A673 (cell line): Measurements from ENCODE around the gene CTNNA3. TPM values are rescaled to one million over a fixed set of nuclear protein-coding genes. Genes with fewer than 3 reads are reported as not detected.

Experiments
- BruUV-seq: library from RNA; stranded (reverse); fragments of 400-500 nt; replicated peaks from 2 replicates; lab custom pipeline; 2021; lab: Mats Ljungman, UMichigan
- CTCF ChIA-PET: fragments of 300-600 bp; sonication (Branson Sonifier 250); formaldehyde crosslinking; loops from one replicate; lab custom pipeline; 2022; ENCODE audit warnings: antibody characterized with exemption; lab: Charles Lee
- POLR2A ChIA-PET: fragments of 300-600 bp; sonication (Branson Sonifier 250); formaldehyde crosslinking; loops from one replicate; lab custom pipeline; 2022; ENCODE audit warnings: antibody characterized with exemption; ENCODE audit not compliant: low non-redundant PET; lab: Charles Lee
- DNase-seq: peaks from one replicate; pipeline ENCODE4 v3.0.0-alpha.2; 2015; ENCODE audit warnings: low spot score
- H3K27ac ChIP-seq: fragments of 200-600 bp; sonication (generic); 2 replicates; pipeline ENCODE4 v1.5.1; 2016; ENCODE audit warnings: mixed run types, low read depth, mild to moderate bottlenecking, mixed read lengths, antibody characterized with exemption, low read length; ENCODE audit not compliant: poor library complexity, severe bottlenecking
- H3K27me3 ChIP-seq: fragments of 200-600 bp; sonication (generic); replicated peaks from 2 replicates; pipeline ENCODE4 v1.6.1; 2017; ENCODE audit warnings: mixed run types, low read depth, mild to moderate bottlenecking, mixed read lengths, antibody characterized with exemption, low read length; ENCODE audit not compliant: insufficient read depth, poor library complexity
- H3K36me3 ChIP-seq: fragments of 200-600 bp; sonication (generic); 2 replicates; pipeline ENCODE4 v1.6.1; 2016; ENCODE audit warnings: mixed run types, mild to moderate bottlenecking, mixed read lengths, antibody characterized with exemption, low read length; ENCODE audit not compliant: insufficient read depth, poor library complexity, severe bottlenecking
- H3K4me1 ChIP-seq: fragments of 200-600 bp; sonication (generic); 2 replicates; pipeline ENCODE4 v1.6.1; 2017; ENCODE audit warnings: mixed run types, mild to moderate bottlenecking, mixed read lengths, antibody characterized with exemption, low read length; ENCODE audit not compliant: insufficient read depth, poor library complexity, severe bottlenecking
- H3K4me3 ChIP-seq: fragments of 200-600 bp; sonication (generic); 2 replicates; pipeline ENCODE4 v1.5.1; 2016; ENCODE audit warnings: low read depth, mixed run types, mild to moderate bottlenecking, mixed read lengths, low read length; ENCODE audit not compliant: poor library complexity, severe bottlenecking
- H3K9me3 ChIP-seq: fragments of 200-600 bp; sonication (generic); 2 replicates; pipeline ENCODE4 v1.6.1; 2016; ENCODE audit warnings: mixed run types, low read depth, mild to moderate bottlenecking, mixed read lengths, antibody characterized with exemption, low read length; ENCODE audit not compliant: poor library complexity, severe bottlenecking
- CTCF ChIP-seq: fragments of 300-800, 200-600 bp; sonication (generic); conservative IDR thresholded peaks from 2 replicates; pipeline ENCODE4 v1.5.1; 2017; ENCODE audit warnings: low read depth, mild to moderate bottlenecking, antibody characterized with exemption, low read length, moderate library complexity, mixed read lengths
- EZH2 ChIP-seq: fragments of 200-600 bp; sonication (generic); IDR thresholded peaks from 2 replicates; pipeline ENCODE4 v1.6.1; 2017; ENCODE audit warnings: borderline replicate concordance, low read depth, mild to moderate bottlenecking, mixed read lengths, antibody characterized with exemption, low read length; ENCODE audit not compliant: poor library complexity, severe bottlenecking
- intact Hi-C: fragments of 100-400 bp; cut with micrococcal nuclease; formaldehyde crosslinking; loops from one replicate; pipeline ENCODE4 v1.10.0; 2022; ENCODE audit not compliant: unreplicated experiment
- total RNA-seq: library from RNA; stranded (reverse); gene quantifications from 2 replicates; pipeline ENCODE4 v1.2.3, GENCODE V29; 2021

Gene CTNNA3
- total RNA-seq, 1 experiment from 2014 or later = not detected

DNA sequence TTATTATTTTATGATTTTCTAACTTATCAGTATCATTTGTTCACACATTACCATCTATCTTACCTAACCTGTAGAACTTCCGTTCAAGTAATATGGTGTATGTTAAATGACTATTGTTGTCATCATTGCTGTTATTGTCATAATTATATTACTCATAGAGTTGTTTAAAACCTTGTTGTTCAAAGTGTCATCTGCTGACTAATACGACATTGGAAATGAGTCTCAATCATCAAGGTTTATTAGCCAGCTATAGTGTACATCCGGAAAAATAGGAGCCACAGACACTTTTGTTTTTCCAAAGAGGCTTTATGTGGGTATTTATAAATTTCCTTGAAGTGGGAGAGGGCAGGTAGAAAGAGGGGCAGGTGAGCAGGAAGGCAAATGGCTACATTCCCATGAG, 1157.1 kb downstream of the CTNNA3 start:
- POLR2A ChIA-PET = no interaction called here
- no peak for DNase-seq
- Histone ChIP-seq H3K27ac (no peak overlapping the region), H3K4me3 (no peak overlapping the region), H3K36me3 (no peaks in the 10 kb centered on the region), H3K27me3 (no peaks in the 10 kb centered on the region), H3K9me3 (no peaks in the 10 kb centered on the region), H3K4me1 (no peaks in the 10 kb centered on the region)
- CTCF ChIA-PET = no interaction called here
- intact Hi-C loops = no loop called here
- no TSS peak for BruUV-seq
- no peak for TF ChIP-seq EZH2
- no peak for TF ChIP-seq CTCF

- TF ChIP-seq CTCF (no peak), EZH2 (no peak)
- Histone ChIP-seq H3K9me3 (no peaks in the 10 kb centered on the region), H3K36me3 (no peaks in the 10 kb centered on the region), H3K4me3 (no peak overlapping the region), H3K27ac (no peak overlapping the region), H3K27me3 (no peaks in the 10 kb centered on the region), H3K4me1 (no peaks in the 10 kb centered on the region)
- intact Hi-C loops = no loop called here
- POLR2A ChIA-PET = no interaction called here
- CTCF ChIA-PET = no interaction called here
- no peak for DNase-seq
- BruUV-seq = no TSS peak
Observed at GRCh38 chr10:66538371-66538770, 1157.6 kb downstream of the CTNNA3 start.

DNA sequence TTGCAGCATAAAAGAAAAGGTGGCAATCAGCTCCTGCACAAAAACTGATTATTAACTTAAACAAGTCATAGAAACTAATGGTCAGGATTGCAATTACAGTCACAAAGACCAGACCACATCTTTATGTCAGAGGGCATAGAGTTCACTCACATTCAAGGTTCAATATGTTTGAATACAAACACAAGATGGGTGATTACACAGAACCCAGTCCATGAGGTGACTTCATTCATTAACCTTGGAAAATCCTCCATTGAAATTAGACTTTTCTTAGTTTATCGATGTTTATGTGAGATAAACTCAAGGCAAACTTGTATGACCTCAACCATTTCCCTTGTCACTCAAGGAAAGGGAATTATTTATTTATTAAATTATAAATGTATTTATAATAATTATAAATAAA, 1158.8 kb downstream of the CTNNA3 start:
- Histone ChIP-seq H3K4me1 (no peaks in the 10 kb centered on the region), H3K27me3 (no peaks in the 10 kb centered on the region), H3K4me3 (no peak overlapping the region), H3K27ac (no peak overlapping the region), H3K36me3 (no peaks in the 10 kb centered on the region), H3K9me3 (no peaks in the 10 kb centered on the region)
- CTCF ChIA-PET = no interaction called here
- BruUV-seq = no TSS peak
- no peak for DNase-seq
- TF ChIP-seq EZH2 = no peak
- TF ChIP-seq CTCF = no peak
- POLR2A ChIA-PET = no interaction called here
- intact Hi-C loops = no loop called here
